GM21528 (cell line): ENCODE measurements around the gene DTYMK.
"Not testable (repeated sequence)": the region's sequence is repeated elsewhere in the genome, so short reads cannot be mapped to it uniquely, and the experiment has no call there.

Source experiments
- ATAC-seq: cut with Tn5 transposase; IDR thresholded peaks from one replicate; pipeline ENCODE4 v1.9.1; 2021; ENCODE audit warnings: mild to moderate bottlenecking, moderate library complexity; ENCODE audit not compliant: unreplicated experiment, low FRiP score

Gene DTYMK

DNA sequence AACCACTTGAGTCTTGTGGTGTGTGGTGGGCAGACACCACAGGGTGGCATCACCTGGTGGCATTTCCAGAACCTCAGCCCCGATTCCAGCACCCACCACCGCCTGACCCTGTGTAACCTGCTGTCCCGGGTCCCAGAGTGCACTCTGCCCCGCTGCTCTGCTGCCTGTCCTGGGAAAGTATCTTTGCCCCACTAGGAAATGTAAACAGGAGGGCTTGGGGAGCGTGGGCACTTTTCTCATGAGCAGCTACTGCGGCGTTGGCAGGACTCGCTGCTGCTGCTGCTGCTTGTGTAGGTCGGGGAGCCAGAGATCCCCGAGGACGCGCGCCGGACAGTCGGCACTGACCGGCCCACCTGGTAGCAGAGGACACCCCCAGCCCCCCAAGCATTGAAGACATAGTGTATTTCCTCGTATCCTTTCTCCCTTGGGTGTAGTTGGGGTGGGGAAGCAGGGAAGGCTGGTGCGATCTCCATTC lies 13.4 kb downstream of the DTYMK start:
- ATAC-seq: no peak

DNA sequence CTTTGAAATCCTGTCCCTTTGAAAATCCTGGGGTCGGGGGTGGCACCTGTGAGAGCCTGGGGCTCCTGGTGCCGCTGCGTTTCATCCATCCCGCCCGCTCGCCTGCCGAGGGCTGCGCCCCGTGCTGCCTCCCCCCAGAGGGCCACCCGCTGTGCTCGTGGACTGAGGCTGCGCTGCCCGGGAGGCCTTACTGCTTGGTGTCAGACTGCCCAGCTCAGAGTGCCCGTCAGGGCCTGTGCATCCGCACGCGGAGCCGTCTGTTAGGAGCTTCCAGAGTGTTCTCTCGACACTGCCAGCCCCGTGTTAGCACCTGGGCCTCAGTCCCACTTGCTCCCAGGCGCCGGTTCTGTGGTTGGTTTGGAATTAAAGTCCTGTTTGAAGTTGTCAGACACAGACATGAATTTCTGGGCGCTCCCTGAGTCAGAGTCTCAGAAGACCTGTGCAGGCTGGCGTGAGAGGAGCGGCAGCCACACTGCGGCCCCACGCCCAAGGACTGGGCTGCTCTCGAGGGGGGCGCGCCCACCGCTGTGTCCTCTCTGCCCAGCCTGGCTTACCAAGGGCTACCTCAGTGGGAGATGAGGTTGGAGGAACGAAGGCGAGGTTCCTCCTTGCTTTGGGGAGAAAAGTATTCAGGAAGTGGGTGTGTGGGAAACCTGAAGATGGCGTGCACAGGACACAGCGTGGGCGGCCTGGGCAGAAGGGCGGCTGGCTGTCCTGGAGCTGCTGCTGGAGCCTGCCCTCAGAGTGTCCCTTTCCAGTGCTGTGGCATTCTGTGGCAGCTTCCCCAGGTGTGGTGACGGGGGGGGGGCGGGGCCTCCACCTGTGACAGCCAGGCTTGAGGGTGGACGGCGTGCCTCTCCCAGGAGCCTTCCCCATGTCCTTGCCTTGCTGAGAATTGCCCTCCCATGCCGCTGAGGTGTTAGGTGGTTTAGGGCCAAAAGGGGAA lies 14.1 kb downstream of the DTYMK start:
- ATAC-seq: no peak

- ATAC-seq: no peak
Measured at GRCh38 chr2:241671457-241672240, 15.0 kb downstream of the DTYMK start.

GRCh38 chr2:241670333-241671110 lies 16.1 kb downstream of the DTYMK start:
- no peak for ATAC-seq

DNA sequence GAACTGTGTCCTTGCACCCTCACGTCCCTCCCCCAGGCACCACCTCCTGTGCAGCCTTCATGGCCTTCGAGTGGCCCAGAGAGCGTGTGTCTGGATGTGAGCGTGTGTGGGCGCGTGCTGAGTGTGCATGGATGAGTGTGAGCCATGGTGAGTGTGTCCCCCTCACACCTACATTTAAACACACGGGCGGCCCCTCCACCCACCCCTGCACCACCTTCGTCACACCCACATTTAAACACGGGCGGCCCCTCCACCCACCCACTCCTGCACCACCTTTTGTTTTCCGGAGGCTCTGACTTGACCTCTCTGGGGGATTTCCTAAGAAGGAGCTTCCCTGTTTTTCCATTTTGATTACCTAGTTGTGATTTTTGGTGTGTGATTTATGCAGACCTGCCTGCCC lies 17.8 kb downstream of the DTYMK start:
- ATAC-seq: no peak

DNA sequence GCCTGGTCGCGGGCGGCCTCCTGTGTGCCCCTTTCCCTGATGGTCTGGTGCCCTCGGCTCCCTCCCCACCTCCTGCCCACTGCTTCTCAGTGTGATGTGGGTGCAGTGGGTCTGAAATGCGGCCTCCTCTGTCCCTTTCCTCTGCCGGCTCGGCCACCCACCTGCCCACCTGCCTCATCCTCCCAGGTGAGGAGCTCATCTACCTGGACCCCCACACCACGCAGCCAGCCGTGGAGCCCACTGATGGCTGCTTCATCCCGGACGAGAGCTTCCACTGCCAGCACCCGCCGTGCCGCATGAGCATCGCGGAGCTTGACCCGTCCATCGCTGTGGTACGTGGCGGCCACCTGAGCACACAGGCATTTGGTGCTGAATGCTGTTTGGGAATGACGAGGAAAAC lies 18.3 kb downstream of the DTYMK start:
- no peak for ATAC-seq

DNA sequence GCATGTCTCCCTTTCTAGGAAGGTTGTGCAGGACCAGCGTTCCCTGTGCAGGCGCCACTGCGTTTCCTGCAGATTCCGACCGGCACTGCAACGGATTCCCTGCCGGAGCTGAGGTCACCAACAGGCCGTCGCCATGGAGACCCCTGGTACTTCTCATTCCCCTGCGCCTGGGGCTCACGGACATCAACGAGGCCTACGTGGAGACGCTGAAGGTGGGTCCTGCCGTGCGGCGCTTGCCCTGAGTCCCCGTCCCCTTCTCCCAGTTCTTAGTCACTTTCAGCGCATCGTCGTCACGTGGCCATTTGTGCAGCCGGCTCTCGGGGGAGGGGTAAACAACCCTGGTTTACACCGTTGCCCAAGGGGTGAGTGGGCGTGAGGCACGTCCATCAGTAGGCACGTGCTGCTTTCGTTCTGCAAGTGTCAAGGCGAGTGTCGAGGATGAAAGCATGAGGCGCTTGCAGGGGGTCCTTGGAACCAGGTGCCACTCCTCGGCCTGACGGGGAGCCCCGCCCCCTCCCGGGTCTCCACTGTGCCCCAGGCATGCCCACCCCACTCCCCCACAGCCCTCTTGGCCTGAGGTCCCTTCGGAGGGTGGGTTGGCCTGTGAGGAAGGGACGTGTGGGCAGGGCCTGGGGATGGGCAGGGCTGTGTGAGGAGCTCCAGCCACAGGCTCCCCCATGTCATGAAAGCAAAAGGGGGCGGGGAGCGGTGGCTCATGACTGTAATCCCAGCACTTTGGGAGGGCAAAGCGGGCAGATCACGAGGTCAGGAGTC lies 19.8 kb downstream of the DTYMK start:
- ATAC-seq: no peak

DNA sequence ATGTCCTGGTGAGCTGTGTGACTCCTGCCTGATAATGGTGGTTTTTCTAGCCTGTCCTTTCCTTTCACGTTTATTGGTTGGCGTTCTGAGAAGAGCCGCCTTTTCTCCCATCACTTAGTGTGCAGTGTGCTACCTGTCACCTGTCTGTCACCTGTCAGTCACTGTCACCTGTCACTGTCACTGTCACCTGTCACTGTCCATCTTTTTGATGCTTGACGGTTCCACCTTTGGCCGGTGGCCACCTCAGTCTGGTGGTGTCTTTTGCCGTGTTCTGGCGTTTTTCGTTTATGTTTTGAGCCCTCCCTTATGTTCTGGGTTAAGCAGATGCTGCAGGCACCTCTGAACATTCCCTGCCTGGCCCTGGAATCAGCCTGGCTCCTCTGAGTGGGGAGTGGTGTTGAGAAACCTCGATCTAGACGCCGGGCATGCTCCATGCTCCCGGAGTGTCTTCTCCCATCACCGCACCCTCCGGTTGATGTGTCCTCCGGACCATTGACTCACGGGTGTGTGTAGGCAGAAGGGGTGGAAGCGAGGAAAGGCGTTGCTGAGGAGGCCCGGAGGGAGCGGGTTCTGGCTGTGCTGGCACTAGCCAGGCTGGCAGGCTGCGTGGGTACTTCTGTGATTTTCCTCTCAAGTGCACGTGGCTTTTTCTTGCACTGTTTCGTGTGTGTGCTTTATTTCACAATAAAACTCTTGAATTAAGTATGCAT lies 20.7 kb downstream of the DTYMK start:
- no peak for ATAC-seq

DNA sequence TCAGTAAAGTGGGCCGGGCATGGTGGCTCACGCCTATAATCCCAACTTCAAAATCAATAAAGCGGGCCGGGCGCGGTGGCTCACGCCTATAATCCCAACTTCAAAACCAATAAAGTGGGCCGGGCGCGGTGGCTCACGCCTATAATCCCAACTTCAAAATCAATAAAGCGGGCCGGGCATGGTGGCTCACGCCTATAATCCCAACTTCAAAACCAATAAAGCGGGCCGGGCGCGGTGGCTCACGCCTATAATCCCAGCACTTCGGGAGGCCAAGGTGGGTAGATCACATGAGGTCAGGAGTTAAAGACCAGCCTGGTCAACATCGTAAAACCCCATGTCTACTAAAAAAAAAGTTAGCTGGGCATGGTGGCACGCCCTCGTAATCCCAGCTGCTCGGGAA lies 23.9 kb downstream of the DTYMK start:
- ATAC-seq: not testable (repeated sequence)

DNA sequence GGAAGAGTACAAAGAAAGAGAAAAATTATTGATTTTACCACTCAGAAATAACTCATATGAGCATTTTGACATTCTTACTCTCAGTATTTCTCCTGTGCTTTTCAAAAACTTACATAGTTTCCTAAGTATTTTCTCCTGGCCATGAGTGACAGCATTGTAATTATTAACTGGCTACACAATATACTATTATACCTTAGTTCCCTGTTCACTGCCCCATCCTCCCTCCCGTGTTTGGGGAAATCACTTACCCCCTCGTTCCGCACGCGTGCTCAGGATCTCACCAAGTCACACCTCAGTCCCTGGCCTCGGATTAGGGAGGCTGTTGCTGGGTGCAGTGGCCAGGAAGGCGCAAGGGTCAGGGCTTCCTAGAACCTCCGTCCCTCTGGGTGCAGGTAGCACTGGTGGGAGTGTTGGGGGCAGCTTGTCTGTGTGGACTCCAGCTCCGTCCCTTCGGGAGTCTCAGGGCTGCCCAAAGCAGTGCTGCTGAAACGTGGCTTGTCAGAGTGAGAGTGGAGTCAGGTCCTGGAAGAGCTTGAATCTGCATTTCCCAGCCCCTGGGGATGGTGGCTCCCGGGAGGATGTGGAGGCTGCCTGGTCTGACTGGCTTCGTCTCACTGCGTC lies 25.9 kb downstream of the DTYMK start:
- no peak for ATAC-seq

- ATAC-seq: no peak
Measured at GRCh38 chr2:241659150-241659739, 27.4 kb downstream of the DTYMK start.

GRCh38 chr2:241658296-241658695 lies 28.3 kb downstream of the DTYMK start:
- ATAC-seq: no peak

- ATAC-seq: no peak
Measured at GRCh38 chr2:241657786-241658254, 28.8 kb downstream of the DTYMK start.

DNA sequence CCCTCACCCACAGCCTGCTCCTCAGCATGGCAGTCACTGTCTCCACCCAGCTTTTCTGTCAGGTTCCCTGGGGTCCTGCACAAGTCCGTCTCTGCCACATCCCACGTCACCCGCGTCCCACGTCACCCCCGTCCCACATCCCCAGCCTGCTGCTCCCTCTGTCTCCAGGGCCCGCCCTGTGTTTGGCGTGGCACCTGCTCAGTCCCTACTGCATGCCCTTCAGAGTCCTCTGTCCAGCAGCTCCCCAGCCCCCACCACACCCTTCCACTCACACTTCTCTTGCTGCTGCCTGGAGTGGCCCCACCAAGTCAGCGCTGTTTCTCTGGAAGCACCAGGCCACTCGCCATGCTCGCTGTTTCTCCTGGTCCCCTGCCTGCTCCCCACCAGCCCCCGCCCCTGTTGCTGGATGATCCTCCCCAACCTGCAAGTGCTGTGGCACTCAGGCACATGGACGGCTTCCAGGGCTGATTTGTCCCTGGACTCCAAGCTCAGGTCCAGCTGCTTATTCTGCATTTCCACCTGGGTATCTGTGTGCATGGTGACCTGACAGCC lies 30.3 kb downstream of the DTYMK start:
- no peak for ATAC-seq

GRCh38 chr2:241655516-241656189 lies 31.0 kb downstream of the DTYMK start:
- no peak for ATAC-seq

DNA sequence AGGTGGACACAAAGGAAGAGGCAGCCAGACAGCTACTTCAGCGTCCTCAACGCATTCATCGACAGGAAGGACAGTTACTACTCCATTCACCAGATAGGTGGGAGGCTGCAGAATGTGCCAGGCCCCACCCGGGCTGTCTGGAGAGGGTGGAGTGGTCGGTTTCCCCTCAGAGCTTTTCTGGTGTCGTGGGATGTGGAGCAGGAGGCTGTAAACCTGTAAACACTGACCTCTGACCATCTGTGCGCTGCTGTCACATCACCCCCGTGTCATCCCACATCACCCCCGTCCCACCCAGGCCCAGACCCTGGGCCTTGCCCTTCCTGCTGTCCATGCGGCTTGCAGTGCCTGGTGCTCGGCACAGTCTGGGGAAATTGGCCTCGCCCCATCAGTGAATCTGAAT lies 32.1 kb downstream of the DTYMK start:
- no peak for ATAC-seq

- no peak for ATAC-seq
Measured at GRCh38 chr2:241653210-241653750, 33.3 kb downstream of the DTYMK start.
